Colonic mucosa (tissue), 4 donors: ENCODE results near the gene LMNTD1. TPM values are rescaled to one million over a fixed set of nuclear protein-coding genes. Genes with fewer than 3 reads are reported as not detected.

Source experiments
- DNase-seq: peaks from one replicate; pipeline ENCODE4 v3.0.0-alpha.2; 2020
- H3K27ac ChIP-seq: fragments of 200-600 bp; one replicate; pipeline ENCODE4 v1.8.0; 2021
- H3K27me3 ChIP-seq: fragments of 200-600 bp; one replicate; pipeline ENCODE4 v1.8.0; 2021
- H3K36me3 ChIP-seq: fragments of 200-600 bp; one replicate; pipeline ENCODE4 v1.8.0; 2021
- H3K4me1 ChIP-seq: fragments of 200-600 bp; one replicate; pipeline ENCODE4 v1.8.0; 2021; ENCODE audit warnings: mild to moderate bottlenecking
- H3K4me3 ChIP-seq: fragments of 200-600 bp; one replicate; pipeline ENCODE4 v1.8.0; 2021
- H3K9ac ChIP-seq, 2 donors: one replicate each; pipeline ENCODE4 v1.7.0; 2013; ENCODE audit warnings: control low read depth in 2 of 2, low read depth in 2 of 2, low read length in 2 of 2
- H3K9me3 ChIP-seq: fragments of 200-600 bp; one replicate; pipeline ENCODE4 v1.8.0; 2021
- intact Hi-C: fragments of 100-400 bp; cut with DNase I; formaldehyde crosslinking; loops from one replicate; pipeline ENCODE4 v1.14.1; 2022
- total RNA-seq, 2 donors: library from RNA; stranded (reverse); fragmentation: NEBNext Ultra II Directional in 1 of 2; extraction: Animal tissue kit (Norgen Biotek cat#: 25700) in 1 of 2; gene quantifications; one replicate each; pipeline ENCODE4 v1.2.1, GENCODE V29; 2021
- TF ChIP-seq, protein P1 (sequence below): fragments of 200-600 bp; IDR thresholded peaks from one replicate; pipeline ENCODE4 v1.8.0; 2022; ENCODE audit warnings: antibody characterized with exemption, mild to moderate bottlenecking
- donor health status: healthy.
- donor health status: DM: no; HTN: no; CAD: no.
- donor health status: DM: no; HTN: no; CAD: no.

The LMNTD1 gene
- total RNA-seq, 2 donors from 2014 or later = not detected

DNA sequence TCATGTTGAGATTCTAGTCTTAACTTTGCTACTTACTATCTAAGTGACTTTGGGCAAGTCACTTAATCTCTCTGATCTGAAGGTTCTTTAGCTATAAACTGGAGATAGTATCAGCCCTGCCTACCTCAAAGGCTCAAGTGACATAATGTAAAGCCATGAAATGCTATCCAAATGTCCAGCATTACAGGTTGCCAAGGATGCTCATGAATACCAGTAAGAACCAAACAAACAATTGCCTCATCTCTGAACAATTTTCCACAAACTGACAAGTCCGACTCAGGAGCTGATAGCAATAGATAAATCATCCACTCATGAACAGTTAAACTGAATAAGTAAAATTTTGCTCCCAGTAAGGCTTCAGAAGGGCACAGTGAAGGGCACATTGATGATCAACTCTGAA is 51.5 kb downstream of the LMNTD1 start:
- Histone ChIP-seq H3K9ac (no peak overlapping the region), H3K4me1 (no peaks in the 10 kb centered on the region), H3K9me3 (no peaks in the 10 kb centered on the region), H3K4me3 (no peak overlapping the region), H3K27me3 (no peaks in the 10 kb centered on the region), H3K27ac (no peak overlapping the region), H3K36me3 (no peaks in the 10 kb centered on the region)
- DNase-seq = no peak
- intact Hi-C loops = no loop called here
- TF ChIP-seq, protein P1, sequence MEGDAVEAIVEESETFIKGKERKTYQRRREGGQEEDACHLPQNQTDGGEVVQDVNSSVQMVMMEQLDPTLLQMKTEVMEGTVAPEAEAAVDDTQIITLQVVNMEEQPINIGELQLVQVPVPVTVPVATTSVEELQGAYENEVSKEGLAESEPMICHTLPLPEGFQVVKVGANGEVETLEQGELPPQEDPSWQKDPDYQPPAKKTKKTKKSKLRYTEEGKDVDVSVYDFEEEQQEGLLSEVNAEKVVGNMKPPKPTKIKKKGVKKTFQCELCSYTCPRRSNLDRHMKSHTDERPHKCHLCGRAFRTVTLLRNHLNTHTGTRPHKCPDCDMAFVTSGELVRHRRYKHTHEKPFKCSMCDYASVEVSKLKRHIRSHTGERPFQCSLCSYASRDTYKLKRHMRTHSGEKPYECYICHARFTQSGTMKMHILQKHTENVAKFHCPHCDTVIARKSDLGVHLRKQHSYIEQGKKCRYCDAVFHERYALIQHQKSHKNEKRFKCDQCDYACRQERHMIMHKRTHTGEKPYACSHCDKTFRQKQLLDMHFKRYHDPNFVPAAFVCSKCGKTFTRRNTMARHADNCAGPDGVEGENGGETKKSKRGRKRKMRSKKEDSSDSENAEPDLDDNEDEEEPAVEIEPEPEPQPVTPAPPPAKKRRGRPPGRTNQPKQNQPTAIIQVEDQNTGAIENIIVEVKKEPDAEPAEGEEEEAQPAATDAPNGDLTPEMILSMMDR = no peak

DNA sequence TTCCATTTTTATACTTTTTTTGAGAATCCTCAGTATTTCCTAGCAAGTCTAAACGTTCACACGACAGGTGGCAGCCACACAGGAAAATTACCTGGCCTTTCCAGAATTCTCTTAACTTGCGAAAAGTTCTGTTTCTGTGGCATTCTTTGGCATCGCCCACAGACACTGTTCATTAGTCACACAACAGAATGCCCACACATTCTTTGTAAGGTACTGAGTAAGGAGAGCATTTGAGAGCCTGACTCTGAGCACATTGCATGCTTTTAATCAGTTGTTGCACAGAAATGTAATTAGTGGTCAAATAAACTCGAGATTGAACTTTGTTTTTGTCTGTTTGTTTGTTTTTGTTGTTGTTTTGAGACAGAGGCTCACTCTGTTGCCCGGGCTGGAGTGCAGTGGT is 52.4 kb downstream of the LMNTD1 start:
- H3K36me3 ChIP-seq = no peaks in the 10 kb centered on the region
- no peak overlapping the region for H3K9ac ChIP-seq
- no peak overlapping the region for H3K27ac ChIP-seq
- H3K4me3 ChIP-seq = no peak overlapping the region
- no peaks in the 10 kb centered on the region for H3K4me1 ChIP-seq
- no peaks in the 10 kb centered on the region for H3K9me3 ChIP-seq
- intact Hi-C loops = no loop called here
- TF ChIP-seq, protein P1 = no peak
- no peak for DNase-seq
- H3K27me3 ChIP-seq = no peaks in the 10 kb centered on the region

DNA sequence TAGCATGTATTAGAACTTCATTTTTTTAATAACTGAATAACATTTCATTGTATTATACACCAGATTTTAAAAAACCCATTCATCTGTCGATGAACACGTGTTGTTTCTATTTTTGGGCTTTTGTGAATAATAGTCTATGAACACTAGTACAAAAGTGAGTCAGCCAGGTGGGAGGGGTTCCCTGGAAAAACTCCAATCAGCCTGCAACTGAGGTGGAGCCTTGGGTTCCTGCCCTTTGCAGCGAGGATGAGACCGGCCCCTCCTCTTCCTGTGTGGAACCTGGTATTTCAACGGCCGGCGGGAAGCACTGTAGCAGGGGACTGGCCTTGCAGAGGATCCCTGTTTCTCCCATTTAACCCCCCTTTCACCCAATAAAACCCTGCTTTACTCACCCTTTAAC is 56.1 kb downstream of the LMNTD1 start:
- Histone ChIP-seq H3K4me1 (no peaks in the 10 kb centered on the region), H3K9ac (no peak overlapping the region), H3K27ac (no peak overlapping the region), H3K36me3 (no peaks in the 10 kb centered on the region), H3K9me3 (no peaks in the 10 kb centered on the region), H3K27me3 (no peaks in the 10 kb centered on the region), H3K4me3 (no peak overlapping the region)
- TF ChIP-seq, protein P1 = no peak
- intact Hi-C loops = no loop called here
- no peak for DNase-seq

DNA sequence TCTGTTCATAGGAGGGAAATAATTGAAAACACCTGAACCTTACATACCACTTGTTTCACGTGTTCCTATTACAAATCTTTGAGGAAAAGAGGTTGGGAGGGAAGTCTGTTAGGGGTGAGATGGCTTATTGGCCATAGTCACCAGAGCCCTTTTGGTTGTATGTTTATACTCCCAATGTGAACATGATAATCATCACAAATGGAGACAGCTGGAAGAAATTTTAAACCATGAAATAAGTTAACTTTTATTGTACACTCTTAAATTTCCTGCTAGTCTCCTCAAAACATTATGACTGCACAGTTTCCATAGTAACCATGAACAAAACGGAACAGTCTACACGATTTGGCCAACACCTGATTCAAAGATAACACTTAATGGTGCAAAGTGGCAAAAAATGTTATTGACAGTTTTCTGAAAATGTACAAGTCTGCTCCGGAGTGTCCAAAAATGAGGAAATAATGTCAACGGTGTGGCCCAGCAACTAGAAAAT is 56.9 kb downstream of the LMNTD1 start:
- no peaks in the 10 kb centered on the region for H3K27me3 ChIP-seq
- H3K4me3 ChIP-seq = no peak overlapping the region
- intact Hi-C loops = no loop called here
- TF ChIP-seq, protein P1 = no peak
- H3K9ac ChIP-seq = no peak overlapping the region
- H3K36me3 ChIP-seq = no peaks in the 10 kb centered on the region
- H3K4me1 ChIP-seq = no peaks in the 10 kb centered on the region
- no peaks in the 10 kb centered on the region for H3K9me3 ChIP-seq
- no peak for DNase-seq
- no peak overlapping the region for H3K27ac ChIP-seq

DNA sequence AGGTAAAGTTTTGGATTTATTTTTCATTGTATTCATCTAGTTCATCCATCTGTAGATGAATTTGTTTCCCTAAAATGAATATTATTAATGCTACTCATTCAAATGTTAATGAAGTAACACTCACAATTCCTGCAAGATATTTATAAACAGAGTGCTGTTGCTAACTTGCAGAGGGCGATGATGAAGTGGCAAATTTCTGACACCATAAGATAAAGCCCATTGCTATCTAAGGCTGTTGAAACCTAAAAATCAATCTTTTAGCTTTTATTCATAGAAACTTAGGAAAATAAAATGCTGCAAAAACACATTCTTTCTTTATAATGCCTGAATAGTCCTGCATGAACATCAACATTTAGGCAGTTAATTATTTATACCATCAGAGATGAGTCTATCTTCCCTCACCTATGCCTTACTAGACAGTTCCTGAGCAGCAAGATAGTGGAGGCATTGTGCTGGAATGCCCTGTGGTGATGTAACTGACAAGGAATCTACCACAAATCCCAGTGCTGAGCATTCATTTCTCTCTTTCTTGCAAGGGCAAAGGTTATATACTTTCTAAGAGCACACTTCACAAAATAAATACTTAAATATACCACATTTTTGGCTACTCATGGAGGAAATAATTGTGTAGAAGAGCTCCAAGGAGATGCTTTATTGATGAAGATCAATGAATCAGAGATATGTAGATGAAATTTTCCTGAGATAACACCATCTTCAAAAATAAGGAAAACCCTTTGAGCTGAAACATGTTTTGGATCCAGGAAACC is 57.6 kb downstream of the LMNTD1 start:
- Histone ChIP-seq H3K4me1 (no peaks in the 10 kb centered on the region), H3K27me3 (no peaks in the 10 kb centered on the region), H3K4me3 (no peak overlapping the region), H3K36me3 (no peaks in the 10 kb centered on the region), H3K27ac (no peak overlapping the region), H3K9ac (no peak overlapping the region), H3K9me3 (no peaks in the 10 kb centered on the region)
- no peak for DNase-seq
- TF ChIP-seq, protein P1 = no peak
- intact Hi-C loops = no loop called here
